Measurements from ENCODE around the gene PARS2. TPM values are rescaled to one million over a fixed set of nuclear protein-coding genes. Genes with fewer than 3 reads are reported as not detected.
"Not testable (repeated sequence)": the region's sequence is repeated elsewhere in the genome, so short reads cannot be mapped to it uniquely, and the experiment has no call there.

PARS2 gene
- polyA plus RNA-seq, 1 donor (not counting 4 experiments of a cell fraction or from before 2014, with no cell fraction given): 3.0 TPM

- dilution Hi-C loops (cut with MboI; ENCODE audit: extremely low pct_ligation_motif_present, low sequenced_read_pairs): no loop called here
- no peak for TF ChIP-seq CTCF (optimal IDR thresholded peaks at IDR 0.05 in 1 of 3, IDR thresholded peaks at IDR 0.05 in 1 of 3, conservative IDR thresholded peaks at IDR 0.05 in 1 of 3; ENCODE audit: extremely low read depth in 1 of 3, insufficient read depth in 2 of 3, low read length in 3 of 3)
- TF ChIP-seq EZH2 (IDR thresholded peaks at IDR 0.05; ENCODE audit: low read length): no peak
- Histone ChIP-seq H3K27me3 (ENCODE audit: control insufficient read depth, extremely low read depth, insufficient read depth, low read length) (peaks cover 5% of the 10 kb centered on the region), H3K27ac (ENCODE audit: control insufficient read depth, insufficient read depth, low read length) (no peak overlapping the region), H3K4me1 (ENCODE audit: control insufficient read depth, extremely low read depth, insufficient read depth, low read length) (no peaks in the 10 kb centered on the region), H4K20me1 (ENCODE audit: control insufficient read depth, extremely low read depth, insufficient read depth, low read length) (no peaks in the 10 kb centered on the region), H3K4me3 (ENCODE audit: control insufficient read depth in 2 of 3, extremely low read depth in 1 of 3, insufficient read depth in 2 of 3, low read depth in 1 of 3, low read length in 3 of 3) (no peak overlapping the region), H3K9me3 (ENCODE audit: control insufficient read depth, low read depth, low read length) (no peaks in the 10 kb centered on the region), H2AFZ (ENCODE audit: control insufficient read depth, low read length) (no peak overlapping the region), H3K79me2 (ENCODE audit: control insufficient read depth, insufficient read depth, low read length) (no peaks in the 10 kb centered on the region), H3K36me3 (ENCODE audit: control insufficient read depth in 2 of 2, extremely low read depth in 1 of 2, insufficient read depth in 2 of 2, low read length in 2 of 2) (no peaks in the 10 kb centered on the region), H3K4me2 (ENCODE audit: control insufficient read depth, extremely low read depth, insufficient read depth, low read depth, low read length) (no peak overlapping the region), H3K9ac (ENCODE audit: control insufficient read depth, extremely low read depth, insufficient read depth, low read length) (no peak overlapping the region), H3K9me1 (ENCODE audit: control insufficient read depth, extremely low read depth, insufficient read depth, low read length) (no peaks in the 10 kb centered on the region)
- FAIRE-seq: no peak
- no peak for DNase-seq (ENCODE audit: low read depth, low spot score)
Observed at GRCh38 chr1:54777431-54777830, 13.1 kb upstream of the PARS2 start.

DNA sequence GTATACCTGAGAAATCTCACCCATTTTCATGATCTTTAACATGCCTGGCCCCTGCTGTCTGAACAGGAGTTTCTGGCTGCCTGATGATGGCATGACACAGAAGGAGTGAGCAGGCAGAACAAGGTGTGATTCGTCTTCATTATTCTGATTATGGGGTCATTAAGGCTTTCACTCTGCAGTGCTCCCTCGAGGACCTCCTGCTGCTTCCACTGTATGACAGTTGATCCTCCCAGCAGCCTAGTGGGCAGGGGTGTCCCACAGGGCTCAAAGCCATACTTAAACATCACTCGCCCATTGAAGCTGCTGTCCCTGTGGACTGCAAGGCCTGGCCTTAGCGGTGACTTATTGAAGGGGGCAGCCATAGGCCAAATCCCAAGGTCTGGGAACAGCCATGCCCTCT, 12.7 kb upstream of the PARS2 start:
- Histone ChIP-seq H3K9ac (ENCODE audit: control insufficient read depth, extremely low read depth, insufficient read depth, low read length) (no peak overlapping the region), H3K4me3 (ENCODE audit: control insufficient read depth in 2 of 3, extremely low read depth in 1 of 3, insufficient read depth in 2 of 3, low read depth in 1 of 3, low read length in 3 of 3) (no peak overlapping the region), H3K79me2 (ENCODE audit: control insufficient read depth, insufficient read depth, low read length) (no peaks in the 10 kb centered on the region), H3K27ac (ENCODE audit: control insufficient read depth, insufficient read depth, low read length) (no peak overlapping the region), H4K20me1 (ENCODE audit: control insufficient read depth, extremely low read depth, insufficient read depth, low read length) (no peaks in the 10 kb centered on the region), H3K9me3 (ENCODE audit: control insufficient read depth, low read depth, low read length) (no peaks in the 10 kb centered on the region), H3K4me2 (ENCODE audit: control insufficient read depth, extremely low read depth, insufficient read depth, low read depth, low read length) (no peak overlapping the region), H2AFZ (ENCODE audit: control insufficient read depth, low read length) (no peak overlapping the region), H3K36me3 (ENCODE audit: control insufficient read depth in 2 of 2, extremely low read depth in 1 of 2, insufficient read depth in 2 of 2, low read length in 2 of 2) (no peaks in the 10 kb centered on the region), H3K4me1 (ENCODE audit: control insufficient read depth, extremely low read depth, insufficient read depth, low read length) (no peaks in the 10 kb centered on the region), H3K9me1 (ENCODE audit: control insufficient read depth, extremely low read depth, insufficient read depth, low read length) (no peaks in the 10 kb centered on the region), H3K27me3 (ENCODE audit: control insufficient read depth, extremely low read depth, insufficient read depth, low read length) (peaks cover 5% of the 10 kb centered on the region)
- dilution Hi-C loops (cut with MboI; ENCODE audit: extremely low pct_ligation_motif_present, low sequenced_read_pairs): no loop called here
- no peak for FAIRE-seq
- no peak for DNase-seq (ENCODE audit: low read depth, low spot score)
- no peak for TF ChIP-seq CTCF (optimal IDR thresholded peaks at IDR 0.05 in 1 of 3, IDR thresholded peaks at IDR 0.05 in 1 of 3, conservative IDR thresholded peaks at IDR 0.05 in 1 of 3; ENCODE audit: extremely low read depth in 1 of 3, insufficient read depth in 2 of 3, low read length in 3 of 3)
- no peak for TF ChIP-seq EZH2 (IDR thresholded peaks at IDR 0.05; ENCODE audit: low read length)

- H3K4me2 ChIP-seq (ENCODE audit: control insufficient read depth, extremely low read depth, insufficient read depth, low read depth, low read length); DNase-seq (ENCODE audit: low read depth, low spot score); H3K9ac ChIP-seq (ENCODE audit: control insufficient read depth, extremely low read depth, insufficient read depth, low read length); H3K9me1 ChIP-seq (ENCODE audit: control insufficient read depth, extremely low read depth, insufficient read depth, low read length); H3K27ac ChIP-seq (ENCODE audit: control insufficient read depth, insufficient read depth, low read length); H3K4me3 ChIP-seq (ENCODE audit: control insufficient read depth in 2 of 3, extremely low read depth in 1 of 3, insufficient read depth in 2 of 3, low read depth in 1 of 3, low read length in 3 of 3); H3K9me3 ChIP-seq (ENCODE audit: control insufficient read depth, low read depth, low read length); H3K4me1 ChIP-seq (ENCODE audit: control insufficient read depth, extremely low read depth, insufficient read depth, low read length); FAIRE-seq; dilution Hi-C loops (cut with MboI; ENCODE audit: extremely low pct_ligation_motif_present, low sequenced_read_pairs); H3K36me3 ChIP-seq (ENCODE audit: control insufficient read depth in 2 of 2, extremely low read depth in 1 of 2, insufficient read depth in 2 of 2, low read length in 2 of 2); H3K27me3 ChIP-seq (ENCODE audit: control insufficient read depth, extremely low read depth, insufficient read depth, low read length); H2AFZ ChIP-seq (ENCODE audit: control insufficient read depth, low read length); H3K79me2 ChIP-seq (ENCODE audit: control insufficient read depth, insufficient read depth, low read length); H4K20me1 ChIP-seq (ENCODE audit: control insufficient read depth, extremely low read depth, insufficient read depth, low read length): not testable (repeated sequence)
Observed at GRCh38 chr1:54775828-54776721, 11.8 kb upstream of the PARS2 start.
